Measurements from ENCODE around the gene PDGFD.

GRCh38 chr11:103870821-103871309 lies 293.1 kb downstream of the PDGFD start:
- TF ChIP-seq POLR2A (IDR thresholded peaks at IDR 0.05), result no peak
- TF ChIP-seq EP300 (IDR thresholded peaks at IDR 0.05), result no peak
- TF ChIP-seq CTCF (IDR thresholded peaks at IDR 0.05), result no peak
- peak; percentile 40 for TF ChIP-seq POLR2AphosphoS5 (IDR thresholded peaks at IDR 0.05)
